Fibroblast of lung (primary cell): ENCODE data around the gene GALNT2.

Experiments
- EZH2 ChIP-seq: IDR thresholded peaks from 2 replicates; pipeline ENCODE4 v1.5.1; 2012; ENCODE audit warnings: low read length, control low read depth, mild to moderate bottlenecking; ENCODE audit errors: missing control alignments
- TF ChIP-seq, protein P1 (sequence below), 2 donors: IDR thresholded peaks in 1 of 2; conservative IDR thresholded peaks in 1 of 2; 1 replicate in 1 of 2; 2 replicates in 1 of 2; pipeline ENCODE4 v1.5.1; 2011 to 2012; ENCODE audit warnings: low read length in 2 of 2, control low read depth in 1 of 2, inconsistent platforms in 1 of 2, low read depth in 1 of 2, mild to moderate bottlenecking in 1 of 2

DNA sequence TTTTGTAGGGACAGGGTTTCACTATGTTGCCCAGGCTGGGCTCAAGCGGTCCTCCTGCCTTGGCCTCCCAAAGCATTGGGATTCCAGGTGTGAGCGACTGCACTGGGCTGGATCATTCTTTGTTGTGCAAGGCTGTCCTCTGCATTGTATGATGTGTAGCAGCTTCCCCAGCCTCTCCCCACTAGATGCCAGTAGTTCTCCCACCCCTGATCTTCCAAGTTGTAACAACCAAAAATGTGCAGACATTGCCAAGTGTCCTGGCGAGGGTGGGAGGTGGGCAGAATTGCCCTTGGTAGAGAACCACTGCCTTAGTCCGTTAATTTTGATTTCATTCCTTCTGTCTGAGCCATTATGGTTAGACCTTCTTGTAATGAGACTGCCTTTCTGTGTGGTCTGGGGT is 7.2 kb downstream of the GALNT2 start:
- TF ChIP-seq, protein P1, sequence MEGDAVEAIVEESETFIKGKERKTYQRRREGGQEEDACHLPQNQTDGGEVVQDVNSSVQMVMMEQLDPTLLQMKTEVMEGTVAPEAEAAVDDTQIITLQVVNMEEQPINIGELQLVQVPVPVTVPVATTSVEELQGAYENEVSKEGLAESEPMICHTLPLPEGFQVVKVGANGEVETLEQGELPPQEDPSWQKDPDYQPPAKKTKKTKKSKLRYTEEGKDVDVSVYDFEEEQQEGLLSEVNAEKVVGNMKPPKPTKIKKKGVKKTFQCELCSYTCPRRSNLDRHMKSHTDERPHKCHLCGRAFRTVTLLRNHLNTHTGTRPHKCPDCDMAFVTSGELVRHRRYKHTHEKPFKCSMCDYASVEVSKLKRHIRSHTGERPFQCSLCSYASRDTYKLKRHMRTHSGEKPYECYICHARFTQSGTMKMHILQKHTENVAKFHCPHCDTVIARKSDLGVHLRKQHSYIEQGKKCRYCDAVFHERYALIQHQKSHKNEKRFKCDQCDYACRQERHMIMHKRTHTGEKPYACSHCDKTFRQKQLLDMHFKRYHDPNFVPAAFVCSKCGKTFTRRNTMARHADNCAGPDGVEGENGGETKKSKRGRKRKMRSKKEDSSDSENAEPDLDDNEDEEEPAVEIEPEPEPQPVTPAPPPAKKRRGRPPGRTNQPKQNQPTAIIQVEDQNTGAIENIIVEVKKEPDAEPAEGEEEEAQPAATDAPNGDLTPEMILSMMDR (conservative IDR thresholded peaks at IDR 0.05 in 1 of 2, IDR thresholded peaks at IDR 0.05 in 1 of 2; ENCODE audit: low read depth in 1 of 2, low read length in 2 of 2), result no peak
- no peak for TF ChIP-seq EZH2
